DND-41 (cell line): ENCODE measurements around the gene ADCY2.

Experiments
- ATAC-seq: fragments of 200-7000 bp; cut with Tn5 transposase; 3 replicates; pipeline ENCODE4 v1.9.1; 2021; ENCODE audit warnings: low read depth; ENCODE audit not compliant: insufficient read depth
- DNase-seq: peaks from one replicate; pipeline ENCODE4 v3.0.0-alpha.2; 2020
- H2AFZ ChIP-seq: 2 replicates; pipeline ENCODE4 v1.6.0; 2012; ENCODE audit warnings: low read depth, low read length
- H3K27ac ChIP-seq: 2 replicates; pipeline ENCODE4 v1.5.1; 2012; ENCODE audit warnings: low read length, inconsistent platforms
- H3K27me3 ChIP-seq: fragments of 200-600 bp; sonication (generic); 2 replicates; pipeline ENCODE4 v1.6.0; 2012; ENCODE audit warnings: low read length, mild to moderate bottlenecking, inconsistent platforms; ENCODE audit not compliant: insufficient read depth, poor library complexity
- H3K36me3 ChIP-seq: 2 replicates; pipeline ENCODE4 v1.5.1; 2012; ENCODE audit warnings: low read length, inconsistent platforms; ENCODE audit not compliant: insufficient read depth
- H3K4me1 ChIP-seq: 2 replicates; pipeline ENCODE4 v1.5.1; 2012; ENCODE audit warnings: mild to moderate bottlenecking, low read length; ENCODE audit not compliant: insufficient read depth
- H3K4me2 ChIP-seq: 2 replicates; pipeline ENCODE4 v1.6.0; 2012; ENCODE audit warnings: mild to moderate bottlenecking, moderate library complexity, low read length, inconsistent platforms; ENCODE audit not compliant: insufficient read depth
- H3K4me3 ChIP-seq, 2 experiments: fragments of 200-600 bp in 1 of 2; shearing (Covaris generic) in 1 of 2; 2 replicates each; pipeline ENCODE4 v1.5.1; 2012 to 2016; ENCODE audit warnings: inconsistent platforms in 2 of 2, low read length in 2 of 2, mild to moderate bottlenecking in 2 of 2, low read depth in 1 of 2, moderate library complexity in 1 of 2
- H3K79me2 ChIP-seq: 2 replicates; pipeline ENCODE4 v1.6.0; 2012; ENCODE audit warnings: low read length, inconsistent platforms; ENCODE audit not compliant: insufficient read depth
- H3K9ac ChIP-seq: 2 replicates; pipeline ENCODE4 v1.6.0; 2012; ENCODE audit warnings: low read depth, mild to moderate bottlenecking, inconsistent platforms, low read length, moderate library complexity
- H3K9me3 ChIP-seq: 2 replicates; pipeline ENCODE4 v1.5.1; 2012; ENCODE audit warnings: low read length, moderate library complexity, mild to moderate bottlenecking, inconsistent platforms; ENCODE audit not compliant: insufficient read depth, severe bottlenecking
- H4K20me1 ChIP-seq: 2 replicates; pipeline ENCODE4 v1.6.0; 2012; ENCODE audit warnings: low read length; ENCODE audit not compliant: insufficient read depth
- CTCF ChIP-seq: IDR thresholded peaks from 2 replicates; pipeline ENCODE4 v1.5.1; 2012; ENCODE audit warnings: borderline replicate concordance, low read length, moderate library complexity, mild to moderate bottlenecking; ENCODE audit not compliant: poor library complexity, severe bottlenecking; ENCODE audit errors: extremely low read depth
- EZH2 ChIP-seq: IDR thresholded peaks from 3 replicates; pipeline ENCODE4 v1.6.1; 2012; ENCODE audit warnings: borderline replicate concordance, low read depth, mild to moderate bottlenecking, moderate library complexity, low read length, inconsistent platforms; ENCODE audit not compliant: severe bottlenecking

ADCY2 gene

GRCh38 chr5:7501061-7501460 lies 105.1 kb downstream of the ADCY2 start:
- Histone ChIP-seq H2AFZ (no peak overlapping the region), H3K36me3 (no peaks in the 10 kb centered on the region), H3K4me1 (no peaks in the 10 kb centered on the region), H4K20me1 (no peaks in the 10 kb centered on the region), H3K79me2 (no peaks in the 10 kb centered on the region), H3K9ac (no peak overlapping the region), H3K4me2 (no peak overlapping the region), H3K9me3 (no peaks in the 10 kb centered on the region), H3K27ac (no peak overlapping the region), H3K27me3 (no peaks in the 10 kb centered on the region), H3K4me3 (no peak overlapping the region)
- TF ChIP-seq EZH2 (no peak), CTCF (no peak)
- DNase-seq (no peak), ATAC-seq (no peak)

- Histone ChIP-seq H3K4me2 (no peak overlapping the region), H3K36me3 (no peaks in the 10 kb centered on the region), H3K9ac (no peak overlapping the region), H3K79me2 (no peaks in the 10 kb centered on the region), H2AFZ (no peak overlapping the region), H3K9me3 (no peaks in the 10 kb centered on the region), H4K20me1 (no peaks in the 10 kb centered on the region), H3K27me3 (no peaks in the 10 kb centered on the region), H3K4me3 (no peak overlapping the region), H3K27ac (no peak overlapping the region), H3K4me1 (no peaks in the 10 kb centered on the region)
- ATAC-seq (no peak), DNase-seq (no peak)
- TF ChIP-seq EZH2, result no peak
- TF ChIP-seq CTCF, result no peak
These were observed 107.6 kb downstream of the ADCY2 start for GRCh38 chr5:7503564-7503963.

- no peaks in the 10 kb centered on the region for H3K4me1 ChIP-seq
- no peak overlapping the region for H3K4me3 ChIP-seq
- ATAC-seq, result no peak
- no peak overlapping the region for H3K9ac ChIP-seq
- H4K20me1 ChIP-seq, result no peaks in the 10 kb centered on the region
- no peak overlapping the region for H3K4me2 ChIP-seq
- no peaks in the 10 kb centered on the region for H3K27me3 ChIP-seq
- DNase-seq, result no peak
- no peaks in the 10 kb centered on the region for H3K36me3 ChIP-seq
- H3K79me2 ChIP-seq, result no peaks in the 10 kb centered on the region
- TF ChIP-seq EZH2 (no peak), CTCF (no peak)
- no peak overlapping the region for H2AFZ ChIP-seq
- no peak overlapping the region for H3K27ac ChIP-seq
- H3K9me3 ChIP-seq, result no peaks in the 10 kb centered on the region
These were observed 119.5 kb downstream of the ADCY2 start for GRCh38 chr5:7515284-7515914.
